HTR-8/SVneo (cell line): Measurements from ENCODE around the gene MAPK8.

ENCODE experiments used
- DNase-seq: peaks from one replicate; pipeline ENCODE4 v3.0.0; 2011; ENCODE audit warnings: low spot score, mixed read lengths; ENCODE audit not compliant: insufficient read length
- FAIRE-seq: peaks from 2 replicates; lab custom pipeline; 2011; peaks lifted over from hg19 to GRCh38; lab: Jason Lieb, UNC

MAPK8 gene

GRCh38 chr10:48369501-48369900 lies 63.0 kb downstream of the MAPK8 start:
- FAIRE-seq (no peak), DNase-seq (no peak)

GRCh38 chr10:48377751-48378530 lies 71.5 kb downstream of the MAPK8 start:
- FAIRE-seq = no peak

GRCh38 chr10:48378675-48379074 lies 72.2 kb downstream of the MAPK8 start:
- DNase-seq = no peak
- no peak for FAIRE-seq

More at GRCh38 chr10:48377751-48378530, 71.5 kb downstream of the MAPK8 start:
- no peak for DNase-seq

- FAIRE-seq (no peak), DNase-seq (no peak)
These were observed 75.5 kb downstream of the MAPK8 start for GRCh38 chr10:48381971-48382370.

GRCh38 chr10:48382982-48383381 lies 76.5 kb downstream of the MAPK8 start:
- FAIRE-seq = no peak

GRCh38 chr10:48383393-48383792 lies 76.9 kb downstream of the MAPK8 start:
- FAIRE-seq (no peak), DNase-seq (no peak)

More at GRCh38 chr10:48382982-48383381, 76.5 kb downstream of the MAPK8 start:
- DNase-seq = no peak

GRCh38 chr10:48384699-48384982 lies 78.2 kb downstream of the MAPK8 start:
- DNase-seq = no peak
- FAIRE-seq = no peak

GRCh38 chr10:48389272-48389671 lies 82.8 kb downstream of the MAPK8 start:
- FAIRE-seq = no peak
- DNase-seq = no peak

- FAIRE-seq = no peak
- no peak for DNase-seq
These were observed 83.5 kb downstream of the MAPK8 start for GRCh38 chr10:48389846-48390557.

- DNase-seq (no peak), FAIRE-seq (no peak)
These were observed 84.0 kb downstream of the MAPK8 start for GRCh38 chr10:48390558-48390871.

- FAIRE-seq (no peak), DNase-seq (no peak)
These were observed 84.7 kb downstream of the MAPK8 start for GRCh38 chr10:48390933-48391845.

GRCh38 chr10:48391994-48392393 lies 85.5 kb downstream of the MAPK8 start:
- FAIRE-seq = no peak
- DNase-seq = no peak

GRCh38 chr10:48398261-48398660 lies 91.8 kb downstream of the MAPK8 start:
- no peak for DNase-seq
- no peak for FAIRE-seq

- FAIRE-seq = no peak
- no peak for DNase-seq
These were observed 92.6 kb downstream of the MAPK8 start for GRCh38 chr10:48399056-48399541.

- FAIRE-seq (no peak), DNase-seq (no peak)
These were observed 93.1 kb downstream of the MAPK8 start for GRCh38 chr10:48399551-48399950.

- FAIRE-seq = no peak
- DNase-seq = no peak
These were observed 93.8 kb downstream of the MAPK8 start for GRCh38 chr10:48400129-48400849.

GRCh38 chr10:48400850-48401220 lies 94.4 kb downstream of the MAPK8 start:
- no peak for FAIRE-seq
- no peak for DNase-seq

- no peak for DNase-seq
- FAIRE-seq = no peak
These were observed 98.2 kb downstream of the MAPK8 start for GRCh38 chr10:48404646-48405045.

- no peak for FAIRE-seq
These were observed 99.7 kb downstream of the MAPK8 start for GRCh38 chr10:48406204-48406603.

GRCh38 chr10:48406658-48407057 lies 100.2 kb downstream of the MAPK8 start:
- DNase-seq = no peak
- FAIRE-seq = no peak

More at GRCh38 chr10:48406204-48406603, 99.7 kb downstream of the MAPK8 start:
- DNase-seq = no peak
